Esophagus squamous epithelium (tissue), 4 donors: ENCODE measurements around the gene SDF2L1.

Source experiments
- CTCF ChIP-seq, 6 experiments: fragments of 450-650 bp in 4 of 6; fragments of 200-600 bp in 2 of 6; sonication (generic) in 2 of 6; IDR thresholded peaks; one replicate each; pipeline ENCODE4 v1.5.1; 2016 to 2019; ENCODE audit warnings: antibody characterized with exemption in 6 of 6, mild to moderate bottlenecking in 4 of 6, moderate library complexity in 4 of 6
- POLR2A ChIP-seq, 4 donors: fragments of 450-650 bp; IDR thresholded peaks; one replicate each; pipeline ENCODE4 v1.6.1; 2017; ENCODE audit warnings: antibody characterized with exemption in 4 of 4, mild to moderate bottlenecking in 4 of 4, moderate library complexity in 3 of 4

DNA sequence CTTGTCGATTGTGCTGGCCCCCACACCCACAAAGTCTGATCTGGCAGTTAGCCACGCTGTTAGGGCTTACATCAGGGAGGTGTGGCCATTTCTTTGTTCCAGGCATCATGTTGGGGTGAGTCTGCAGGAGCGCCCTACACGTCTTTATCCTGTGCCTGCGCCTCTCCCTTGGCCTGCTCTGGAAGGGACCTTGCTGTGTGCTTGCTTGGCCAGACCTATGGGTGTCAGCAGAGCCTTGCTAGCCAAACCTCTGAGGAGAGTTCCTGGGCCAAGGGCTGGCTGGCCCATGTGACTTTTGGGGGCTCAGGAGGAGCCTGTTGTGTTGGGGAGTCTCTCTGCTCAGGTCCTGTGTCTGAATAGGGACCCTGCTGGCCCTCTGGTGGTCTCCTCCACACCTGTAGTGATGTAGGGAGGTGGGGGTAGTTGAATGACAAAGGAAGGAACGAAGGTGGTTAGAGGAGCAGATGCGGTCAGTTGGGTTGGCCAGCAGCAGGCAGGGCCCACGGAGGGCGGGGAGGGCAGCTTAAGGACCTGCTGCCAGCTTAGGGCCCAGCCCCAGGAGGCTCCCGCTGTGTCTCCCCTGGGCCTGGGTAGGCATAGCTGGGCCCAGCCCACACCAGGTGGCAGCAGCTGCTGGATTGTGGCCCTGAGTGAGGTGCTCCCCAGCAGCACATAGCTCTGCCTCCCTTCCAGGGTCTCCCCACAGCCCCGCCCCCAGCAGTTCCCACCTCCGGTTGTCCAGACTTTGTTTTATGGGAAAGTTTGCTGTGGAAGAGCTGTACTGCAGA, 31.6 kb downstream of the SDF2L1 start:
- TF ChIP-seq CTCF (IDR thresholded peaks at IDR 0.05): peak in 1 of 6 experiments; percentile 32
- no peak for TF ChIP-seq POLR2A (IDR thresholded peaks at IDR 0.05)
